GM23248 (cell line): ENCODE results near the gene ZNF367. TPM values are rescaled to one million over a fixed set of nuclear protein-coding genes. Genes with fewer than 3 reads are reported as not detected.

Experiments
- DNase-seq: peaks from one replicate; pipeline ENCODE4 v3.0.0-alpha.2; 2015
- H2AFZ ChIP-seq: fragments of 200-600 bp; sonication (generic); 2 replicates; pipeline ENCODE4 v1.6.1; 2016; ENCODE audit warnings: antibody characterized with exemption
- H3F3A ChIP-seq: fragments of 200-600 bp; sonication (generic); 2 replicates; pipeline ENCODE4 v1.6.1; 2016; ENCODE audit warnings: mild to moderate bottlenecking, antibody characterized with exemption, mixed run types; ENCODE audit not compliant: insufficient read depth
- H3K27ac ChIP-seq: fragments of 200-600 bp; sonication (generic); 2 replicates; pipeline ENCODE4 v1.5.1; 2016; ENCODE audit warnings: mild to moderate bottlenecking
- H3K27me3 ChIP-seq: fragments of 200-600 bp; sonication (generic); replicated peaks from 2 replicates; pipeline ENCODE4 v1.6.1; 2016; ENCODE audit warnings: mild to moderate bottlenecking; ENCODE audit not compliant: insufficient read depth
- H3K36me3 ChIP-seq: fragments of 200-600 bp; sonication (generic); 2 replicates; pipeline ENCODE4 v1.6.1; 2016; ENCODE audit warnings: low read depth, mild to moderate bottlenecking
- H3K4me1 ChIP-seq: fragments of 200-600 bp; sonication (generic); 2 replicates; pipeline ENCODE4 v1.6.1; 2016; ENCODE audit warnings: mild to moderate bottlenecking; ENCODE audit not compliant: insufficient read depth
- H3K4me2 ChIP-seq: fragments of 200-600 bp; sonication (generic); one replicate; pipeline ENCODE4 v1.6.1; 2016; ENCODE audit warnings: mild to moderate bottlenecking; ENCODE audit not compliant: unreplicated experiment
- H3K4me3 ChIP-seq: fragments of 200-600 bp; sonication (generic); 2 replicates; pipeline ENCODE4 v1.5.1; 2016; ENCODE audit warnings: mild to moderate bottlenecking
- H3K79me2 ChIP-seq: fragments of 200-600 bp; sonication (generic); 2 replicates; pipeline ENCODE4 v1.6.1; 2016; ENCODE audit warnings: mild to moderate bottlenecking; ENCODE audit not compliant: insufficient read depth
- H3K9ac ChIP-seq: fragments of 200-600 bp; sonication (generic); 2 replicates; pipeline ENCODE4 v1.6.1; 2016; ENCODE audit warnings: mild to moderate bottlenecking
- H3K9me2 ChIP-seq: fragments of 200-600 bp; sonication (generic); 2 replicates; pipeline ENCODE4 v1.6.1; 2016; ENCODE audit warnings: mixed run types, mild to moderate bottlenecking, moderate library complexity; ENCODE audit not compliant: insufficient read depth
- H3K9me3 ChIP-seq: fragments of 200-600 bp; sonication (generic); one replicate; pipeline ENCODE4 v1.6.1; 2017; ENCODE audit warnings: low read depth
- H4K20me1 ChIP-seq: fragments of 200-600 bp; sonication (generic); 2 replicates; pipeline ENCODE4 v1.6.0; 2016; ENCODE audit not compliant: insufficient read depth
- EZH2 ChIP-seq: fragments of 200-600 bp; sonication (generic); IDR thresholded peaks from 2 replicates; pipeline ENCODE4 v1.6.1; 2018; ENCODE audit warnings: antibody characterized with exemption, mild to moderate bottlenecking; ENCODE audit not compliant: insufficient read depth, poor library complexity, severe bottlenecking
- EZH2phosphoT487 ChIP-seq: fragments of 200-600 bp; sonication (generic); IDR thresholded peaks from 2 replicates; pipeline ENCODE4 v1.6.1; 2018; ENCODE audit warnings: antibody characterized with exemption, moderate library complexity, mild to moderate bottlenecking, low read depth; ENCODE audit not compliant: insufficient read depth
- WGBS, 2 experiments: methylation state at CpG; one replicate each; pipeline ENCODE4 v1.1.6; 2015 to 2017; ENCODE audit warnings: low lambda C conversion rate in 2 of 2, low coverage in 1 of 2; ENCODE audit errors: missing lambda C conversion rate in 2 of 2; 5-methylcytosine and 5-hydroxymethylcytosine counted together
- in situ Hi-C: fragments of 300-500 bp; cut with MboI; formaldehyde crosslinking; loops from 2 replicates; pipeline ENCODE4 v1.15.0; 2020
- polyA plus RNA-seq: library from polyadenylated mRNA; unstranded; fragments of >200 nt; fragmentation: Nextera tagmentation; extraction: Ambion mirVana; gene quantifications from 2 replicates; pipeline ENCODE4 v1.2.1, GENCODE V29; 2016
- total RNA-seq: library from RNA; depleted of rRNA; stranded (reverse); fragments of >200 nt; shearing (Covaris generic); gene quantifications from 2 replicates; pipeline ENCODE4 v1.2.3, GENCODE V29; 2014

The ZNF367 gene
- total and polyA plus RNA-seq, 2 experiments from 2014 or later = 2.1 to 9.3 TPM

- no peaks in the 10 kb centered on the region for H4K20me1 ChIP-seq
- in situ Hi-C loops = no loop called here
- no peak overlapping the region for H2AFZ ChIP-seq
- H3K4me3 ChIP-seq = peak overlapping the region; percentile 48
- peak overlapping the region; percentile 74 for H3K27ac ChIP-seq
- no peak for TF ChIP-seq EZH2phosphoT487
- TF ChIP-seq EZH2 = no peak
- H3K27me3 ChIP-seq = no peaks in the 10 kb centered on the region
- peaks cover 23% of the 10 kb centered on the region for H3F3A ChIP-seq
- peak overlapping the region; percentile 58 for H3K9ac ChIP-seq
- H3K9me2 ChIP-seq = no peaks in the 10 kb centered on the region
- peak overlapping the region; percentile 79 for H3K4me2 ChIP-seq
- 74 to 77% methylated on average over 8 of the region's 8 CpGs for WGBS, 2 experiments
- H3K4me1 ChIP-seq = peaks cover 18% of the 10 kb centered on the region
- H3K9me3 ChIP-seq = no peaks in the 10 kb centered on the region
- peaks cover 5% of the 10 kb centered on the region; the same call in 1 of the 2 replicates for H3K36me3 ChIP-seq
- no peak for DNase-seq
- peaks cover 17% of the 10 kb centered on the region for H3K79me2 ChIP-seq
Measured at GRCh38 chr9:96461336-96461735, 43.2 kb upstream of the ZNF367 start.

GRCh38 chr9:96460882-96461281, 42.7 kb upstream of the ZNF367 start:
- Histone ChIP-seq H3K4me1 (peaks cover 18% of the 10 kb centered on the region), H2AFZ (no peak overlapping the region), H3F3A (peaks cover 23% of the 10 kb centered on the region), H3K9me2 (no peaks in the 10 kb centered on the region), H4K20me1 (no peaks in the 10 kb centered on the region), H3K9ac (peak overlapping the region; percentile 58), H3K4me2 (peak overlapping the region; percentile 79), H3K36me3 (peaks cover 5% of the 10 kb centered on the region; the same call in 1 of the 2 replicates), H3K27ac (peak overlapping the region; percentile 74), H3K9me3 (no peaks in the 10 kb centered on the region), H3K79me2 (peaks cover 22% of the 10 kb centered on the region), H3K4me3 (peak overlapping the region; percentile 48), H3K27me3 (no peaks in the 10 kb centered on the region)
- peak; percentile 91 for DNase-seq
- in situ Hi-C loops = no loop called here
- TF ChIP-seq EZH2 = no peak
- TF ChIP-seq EZH2phosphoT487 = no peak

GRCh38 chr9:96460470-96460869, 42.3 kb upstream of the ZNF367 start:
- H3K9me2 ChIP-seq = no peaks in the 10 kb centered on the region
- no peaks in the 10 kb centered on the region for H3K9me3 ChIP-seq
- peaks cover 18% of the 10 kb centered on the region for H3K4me1 ChIP-seq
- H4K20me1 ChIP-seq = no peaks in the 10 kb centered on the region
- DNase-seq = peak; percentile 74
- H2AFZ ChIP-seq = no peak overlapping the region
- WGBS, 2 experiments = 4% methylated on average over 5 of the region's 5 CpGs
- no peak for TF ChIP-seq EZH2
- TF ChIP-seq EZH2phosphoT487 = no peak
- H3K9ac ChIP-seq = peak overlapping the region; percentile 58
- peak overlapping the region; percentile 48 for H3K4me3 ChIP-seq
- peaks cover 26% of the 10 kb centered on the region for H3K79me2 ChIP-seq
- H3K4me2 ChIP-seq = peak overlapping the region; percentile 79
- peaks cover 5% of the 10 kb centered on the region; the same call in 1 of the 2 replicates for H3K36me3 ChIP-seq
- peaks cover 23% of the 10 kb centered on the region for H3F3A ChIP-seq
- peak overlapping the region; percentile 74 for H3K27ac ChIP-seq
- in situ Hi-C loops = no loop called here
- H3K27me3 ChIP-seq = no peaks in the 10 kb centered on the region

GRCh38 chr9:96459268-96460007, 41.3 kb upstream of the ZNF367 start:
- Histone ChIP-seq H3F3A (peaks cover 23% of the 10 kb centered on the region), H3K4me3 (no peak overlapping the region), H3K27ac (no peak overlapping the region; the same call in 1 of the 2 replicates), H2AFZ (no peak overlapping the region), H4K20me1 (no peaks in the 10 kb centered on the region), H3K36me3 (peaks cover 5% of the 10 kb centered on the region; the same call in 1 of the 2 replicates), H3K79me2 (peaks cover 36% of the 10 kb centered on the region), H3K9ac (no peak overlapping the region), H3K9me3 (no peaks in the 10 kb centered on the region), H3K4me1 (peaks cover 18% of the 10 kb centered on the region), H3K9me2 (no peaks in the 10 kb centered on the region), H3K27me3 (no peaks in the 10 kb centered on the region), H3K4me2 (peak overlapping the region; percentile 79)
- WGBS, 2 experiments = 96 to 99% methylated on average over 7 of the region's 7 CpGs
- DNase-seq = no peak
- TF ChIP-seq EZH2phosphoT487 = no peak
- no peak for TF ChIP-seq EZH2
- in situ Hi-C loops = no loop called here
